ENCODE measurements around the gene CACNB2. TPM values are rescaled to one million over a fixed set of nuclear protein-coding genes. Genes with fewer than 3 reads are reported as not detected.

Gene CACNB2
- total RNA-seq, 4 donors from 2014 or later, result 0.81 to 13.9 (median 4.5) TPM

DNA sequence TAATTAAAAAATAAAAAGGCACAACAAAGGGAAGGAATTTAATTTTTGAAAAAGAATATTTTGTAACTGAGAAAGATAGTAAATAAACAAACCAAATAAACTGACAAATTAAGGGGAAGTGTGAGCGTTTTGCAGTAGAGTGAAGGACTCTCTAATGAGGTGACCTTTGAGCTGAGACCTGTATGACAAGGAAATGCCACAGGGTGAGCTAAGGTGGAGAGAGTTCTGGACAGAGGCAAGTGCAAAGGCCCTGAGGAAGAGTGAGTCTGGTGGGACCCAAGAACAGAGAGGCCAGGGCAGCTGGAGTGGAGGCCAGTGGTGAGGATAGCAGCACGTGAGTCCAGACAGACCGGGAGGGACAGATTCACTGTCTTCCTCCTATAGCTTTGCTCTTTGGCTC, 179.4 kb downstream of the CACNB2 start:
- H3K27me3 ChIP-seq, result no peaks in the 10 kb centered on the region
- intact Hi-C loops (cut with DNase I), result no loop called here
- TF ChIP-seq, protein P1, sequence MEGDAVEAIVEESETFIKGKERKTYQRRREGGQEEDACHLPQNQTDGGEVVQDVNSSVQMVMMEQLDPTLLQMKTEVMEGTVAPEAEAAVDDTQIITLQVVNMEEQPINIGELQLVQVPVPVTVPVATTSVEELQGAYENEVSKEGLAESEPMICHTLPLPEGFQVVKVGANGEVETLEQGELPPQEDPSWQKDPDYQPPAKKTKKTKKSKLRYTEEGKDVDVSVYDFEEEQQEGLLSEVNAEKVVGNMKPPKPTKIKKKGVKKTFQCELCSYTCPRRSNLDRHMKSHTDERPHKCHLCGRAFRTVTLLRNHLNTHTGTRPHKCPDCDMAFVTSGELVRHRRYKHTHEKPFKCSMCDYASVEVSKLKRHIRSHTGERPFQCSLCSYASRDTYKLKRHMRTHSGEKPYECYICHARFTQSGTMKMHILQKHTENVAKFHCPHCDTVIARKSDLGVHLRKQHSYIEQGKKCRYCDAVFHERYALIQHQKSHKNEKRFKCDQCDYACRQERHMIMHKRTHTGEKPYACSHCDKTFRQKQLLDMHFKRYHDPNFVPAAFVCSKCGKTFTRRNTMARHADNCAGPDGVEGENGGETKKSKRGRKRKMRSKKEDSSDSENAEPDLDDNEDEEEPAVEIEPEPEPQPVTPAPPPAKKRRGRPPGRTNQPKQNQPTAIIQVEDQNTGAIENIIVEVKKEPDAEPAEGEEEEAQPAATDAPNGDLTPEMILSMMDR (IDR thresholded peaks at IDR 0.05), result no peak
- no peak for TF ChIP-seq POLR2A (IDR thresholded peaks at IDR 0.05)
- no peaks in the 10 kb centered on the region for H3K4me1 ChIP-seq
- no peak for DNase-seq
- H3K9me3 ChIP-seq, result no peaks in the 10 kb centered on the region
- no peak overlapping the region for H3K27ac ChIP-seq
- WGBS, 2 donors, result 88 to 93% methylated on average over 3 of the region's 3 CpGs
- H3K36me3 ChIP-seq, result no peaks in the 10 kb centered on the region
- no peak overlapping the region for H3K4me3 ChIP-seq (replicated peaks in 1 of 3)

DNA sequence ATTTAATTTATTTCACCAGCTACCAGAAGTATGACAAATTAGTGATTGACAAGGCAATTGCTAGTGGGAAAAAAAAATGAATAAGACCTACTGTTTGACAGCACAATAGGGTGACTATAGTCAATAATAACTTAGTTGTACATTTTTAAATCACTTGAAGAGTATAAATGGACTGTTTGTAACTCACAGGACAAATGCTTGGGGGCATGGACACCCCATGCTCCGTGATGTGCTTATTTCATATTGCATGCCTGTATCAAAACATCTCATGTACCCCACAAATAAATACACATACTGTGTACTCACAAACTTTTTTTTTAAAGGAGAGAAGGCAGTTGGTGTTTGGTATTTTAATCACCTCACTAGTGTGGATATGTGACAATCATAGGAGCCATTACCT, 181.1 kb downstream of the CACNB2 start:
- TF ChIP-seq, protein P1 (IDR thresholded peaks at IDR 0.05), result no peak
- no peak for TF ChIP-seq POLR2A (IDR thresholded peaks at IDR 0.05)
- intact Hi-C loops (cut with DNase I), result no loop called here
- 95 to 100% methylated on average over 1 of the region's 1 CpG for WGBS, 2 donors

DNA sequence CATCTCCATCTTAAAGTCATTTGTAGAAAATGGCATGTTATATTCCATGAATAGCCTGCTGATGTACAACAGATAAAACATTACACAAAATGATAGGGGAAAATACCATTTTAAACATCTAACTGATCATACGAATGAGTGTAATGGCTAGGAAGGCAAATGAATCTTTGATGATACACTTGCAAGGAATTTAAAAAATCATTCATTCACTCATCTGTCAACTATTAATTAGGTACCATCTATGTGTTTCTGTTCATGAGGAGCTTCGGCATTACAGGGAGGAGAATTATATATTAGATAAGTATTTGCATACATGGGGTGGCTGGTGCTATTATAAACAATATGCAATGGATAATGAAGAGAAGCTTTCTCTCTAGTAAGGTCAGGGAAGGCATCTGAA, 183.7 kb downstream of the CACNB2 start:
- TF ChIP-seq, protein P1 (IDR thresholded peaks at IDR 0.05), result no peak
- TF ChIP-seq POLR2A (IDR thresholded peaks at IDR 0.05), result no peak
- intact Hi-C loops (cut with DNase I), result no loop called here
- 93 to 95% methylated on average over 2 of the region's 2 CpGs for WGBS, 2 donors

More for the DNA sequence above, 181.1 kb downstream of the CACNB2 start:
- no peak for DNase-seq
- H3K36me3 ChIP-seq, result no peaks in the 10 kb centered on the region
- no peaks in the 10 kb centered on the region for H3K9me3 ChIP-seq
- H3K4me3 ChIP-seq (replicated peaks in 1 of 3), result no peak overlapping the region
- no peak overlapping the region for H3K27ac ChIP-seq
- H3K4me1 ChIP-seq, result peaks cover 3 to 6% of the 10 kb centered on the region in 2 donors
- H3K27me3 ChIP-seq, result no peaks in the 10 kb centered on the region

DNA sequence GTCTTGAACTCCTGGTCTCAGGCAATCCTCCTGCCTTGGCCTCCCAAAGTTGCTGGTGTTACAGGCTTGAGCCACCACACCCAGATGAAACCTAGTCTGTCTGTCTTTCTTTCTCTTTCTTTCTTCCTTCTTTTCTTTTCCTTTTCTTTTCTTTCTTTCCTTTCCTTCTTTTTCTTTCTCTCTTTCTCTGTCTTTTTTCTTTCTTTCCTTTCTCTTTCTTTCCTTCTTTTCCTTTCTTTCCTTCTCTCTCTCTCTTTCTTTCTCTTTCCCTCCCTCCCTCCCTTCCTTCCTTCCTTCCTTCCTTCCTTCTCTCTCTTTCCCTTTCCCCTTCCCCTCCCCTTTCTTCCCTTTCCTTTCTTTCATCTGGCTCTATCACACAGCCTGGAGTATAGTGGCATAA, 185.2 kb downstream of the CACNB2 start:
- Histone ChIP-seq H3K4me1 (peaks cover 7 to 11% of the 10 kb centered on the region in 2 donors), H3K27me3 (no peaks in the 10 kb centered on the region), H3K9me3 (no peaks in the 10 kb centered on the region), H3K36me3 (no peaks in the 10 kb centered on the region), H3K27ac (no peak overlapping the region), H3K4me3 (replicated peaks in 1 of 3) (no peak overlapping the region)
- no peak for DNase-seq
- TF ChIP-seq, protein P1 (IDR thresholded peaks at IDR 0.05), result no peak
- no peak for TF ChIP-seq POLR2A (IDR thresholded peaks at IDR 0.05)
- intact Hi-C loops (cut with DNase I), result no loop called here

More for the DNA sequence above, 183.7 kb downstream of the CACNB2 start:
- peaks cover 7 to 11% of the 10 kb centered on the region in 2 donors for H3K4me1 ChIP-seq
- DNase-seq, result no peak
- no peak overlapping the region for H3K4me3 ChIP-seq (replicated peaks in 1 of 3)
- no peaks in the 10 kb centered on the region for H3K27me3 ChIP-seq
- H3K9me3 ChIP-seq, result no peaks in the 10 kb centered on the region
- no peaks in the 10 kb centered on the region for H3K36me3 ChIP-seq
- no peak overlapping the region for H3K27ac ChIP-seq

DNA sequence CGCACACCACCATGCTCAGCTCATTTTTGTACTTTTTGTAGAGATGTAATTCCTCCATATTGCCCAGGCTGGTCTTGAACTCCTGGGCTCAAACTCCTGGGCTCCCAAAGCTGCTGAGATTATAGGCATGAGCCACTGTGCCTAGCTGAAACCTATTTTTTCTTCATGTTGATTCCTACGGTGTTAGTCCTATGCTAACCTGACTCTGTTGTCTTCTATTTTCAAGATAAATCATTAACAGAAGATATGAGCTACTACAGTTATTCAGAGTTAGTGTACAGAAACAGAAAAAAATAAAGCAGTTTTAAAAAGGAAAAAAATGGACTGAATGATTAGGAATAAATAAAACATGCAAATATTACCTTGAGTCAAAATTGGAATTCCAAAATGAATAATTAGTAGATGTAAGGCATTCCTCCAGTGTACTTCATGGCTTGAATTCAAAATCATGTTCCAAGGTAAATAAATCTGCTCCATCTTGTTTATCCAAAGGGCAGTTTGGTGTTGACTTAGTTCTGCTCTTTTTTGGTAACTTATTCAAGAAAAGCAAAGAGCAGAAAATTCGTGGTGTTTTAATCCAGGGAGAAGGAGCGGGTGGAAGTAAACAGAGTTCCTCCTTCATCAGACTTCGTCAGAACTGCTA, 185.8 kb downstream of the CACNB2 start:
- 49 to 68% methylated on average over 5 of the region's 5 CpGs for WGBS, 2 donors
- H3K27ac ChIP-seq, result peak overlapping the region in 2 of 3 donors; percentile 15 to 36
- intact Hi-C loops (cut with DNase I), result no loop called here
- peaks cover 7 to 11% of the 10 kb centered on the region in 2 donors for H3K4me1 ChIP-seq
- H3K9me3 ChIP-seq, result no peaks in the 10 kb centered on the region
- no peak overlapping the region for H3K4me3 ChIP-seq (replicated peaks in 1 of 3)
- TF ChIP-seq, protein P1 (IDR thresholded peaks at IDR 0.05), result no peak
- TF ChIP-seq POLR2A (IDR thresholded peaks at IDR 0.05), result no peak
- H3K36me3 ChIP-seq, result no peaks in the 10 kb centered on the region
- DNase-seq, result no peak
- no peaks in the 10 kb centered on the region for H3K27me3 ChIP-seq
